ENCODE data around the gene KRTAP9-7.
"Not testable (repeated sequence)": the region's sequence is repeated elsewhere in the genome, so short reads cannot be mapped to it uniquely, and the experiment has no call there.

KRTAP9-7 gene

GRCh38 chr17:41275648-41276190 lies at the start of gene KRTAP9-7:
KRTAP9-7 (plus strand) TSS chr17:41275698; CDS start chr17:41275698, 0 bp downstream.
- H3K27me3 ChIP-seq (ENCODE audit: insufficient read depth, insufficient read length); H3K4me1 ChIP-seq (ENCODE audit: insufficient read depth, insufficient read length); H3K9me3 ChIP-seq (ENCODE audit: insufficient read depth, low read length); H3K9ac ChIP-seq (ENCODE audit: insufficient read length, low read depth); H3K36me3 ChIP-seq (ENCODE audit: insufficient read depth, insufficient read length, low read length); H3K4me3 ChIP-seq (ENCODE audit: insufficient read length, low read depth); DNase-seq (ENCODE audit: low read depth, low spot score): not testable (repeated sequence)

- DNase-seq (ENCODE audit: low read depth, low spot score) = no peak
- no peak overlapping the region for H3K9ac ChIP-seq (ENCODE audit: insufficient read length, low read depth)
- no peak for TF ChIP-seq ZNF274 (IDR thresholded peaks at IDR 0.05; ENCODE audit: low read depth, low read length)
- no peak for TF ChIP-seq SUZ12 (IDR thresholded peaks at IDR 0.05; ENCODE audit: extremely low read depth, insufficient read depth, insufficient read length)
- TF ChIP-seq YY1 (IDR thresholded peaks at IDR 0.05; ENCODE audit: insufficient read depth, insufficient read length) = no peak
- no peaks in the 10 kb centered on the region for H3K36me3 ChIP-seq (ENCODE audit: insufficient read depth, insufficient read length, low read length)
- H3K9me3 ChIP-seq (ENCODE audit: insufficient read depth, low read length) = no peaks in the 10 kb centered on the region
- H3K4me1 ChIP-seq (ENCODE audit: insufficient read depth, insufficient read length) = no peaks in the 10 kb centered on the region
- no peak overlapping the region for H3K4me3 ChIP-seq (ENCODE audit: insufficient read length, low read depth)
- H3K27me3 ChIP-seq (ENCODE audit: insufficient read depth, insufficient read length) = no peaks in the 10 kb centered on the region
Measured at GRCh38 chr17:41226051-41226450, 49.4 kb upstream of the KRTAP9-7 start.

- H3K9me3 ChIP-seq (ENCODE audit: insufficient read depth, low read length); H3K4me1 ChIP-seq (ENCODE audit: insufficient read depth, insufficient read length); H3K9ac ChIP-seq (ENCODE audit: insufficient read length, low read depth); H3K4me3 ChIP-seq (ENCODE audit: insufficient read length, low read depth); DNase-seq (ENCODE audit: low read depth, low spot score); H3K36me3 ChIP-seq (ENCODE audit: insufficient read depth, insufficient read length, low read length); H3K27me3 ChIP-seq (ENCODE audit: insufficient read depth, insufficient read length): not testable (repeated sequence)
Measured at GRCh38 chr17:41226598-41227095, 48.9 kb upstream of the KRTAP9-7 start, which contains the start of gene KRTAP9-2. KRTAP9-2 (plus strand) TSS chr17:41226648; CDS start chr17:41226655, 7 bp downstream.

GRCh38 chr17:41230094-41230493 lies 45.4 kb upstream of the KRTAP9-7 start:
- DNase-seq (ENCODE audit: low read depth, low spot score) = no peak
- Histone ChIP-seq H3K4me1 (ENCODE audit: insufficient read depth, insufficient read length) (no peaks in the 10 kb centered on the region), H3K9me3 (ENCODE audit: insufficient read depth, low read length) (no peaks in the 10 kb centered on the region), H3K27me3 (ENCODE audit: insufficient read depth, insufficient read length) (no peaks in the 10 kb centered on the region), H3K4me3 (ENCODE audit: insufficient read length, low read depth) (no peak overlapping the region), H3K9ac (ENCODE audit: insufficient read length, low read depth) (no peak overlapping the region), H3K36me3 (ENCODE audit: insufficient read depth, insufficient read length, low read length) (no peaks in the 10 kb centered on the region)
- TF ChIP-seq YY1 (IDR thresholded peaks at IDR 0.05; ENCODE audit: insufficient read depth, insufficient read length) (no peak), SUZ12 (IDR thresholded peaks at IDR 0.05; ENCODE audit: extremely low read depth, insufficient read depth, insufficient read length) (no peak), ZNF274 (IDR thresholded peaks at IDR 0.05; ENCODE audit: low read depth, low read length) (no peak)

- TF ChIP-seq YY1 (IDR thresholded peaks at IDR 0.05; ENCODE audit: insufficient read depth, insufficient read length) (no peak), ZNF274 (IDR thresholded peaks at IDR 0.05; ENCODE audit: low read depth, low read length) (no peak), SUZ12 (IDR thresholded peaks at IDR 0.05; ENCODE audit: extremely low read depth, insufficient read depth, insufficient read length) (no peak)
- no peaks in the 10 kb centered on the region for H3K9me3 ChIP-seq (ENCODE audit: insufficient read depth, low read length)
Measured at GRCh38 chr17:41231731-41232130, 43.8 kb upstream of the KRTAP9-7 start.

GRCh38 chr17:41232399-41233105 lies 42.9 kb upstream of the KRTAP9-7 start, which contains the start of gene KRTAP9-3:
KRTAP9-3 (plus strand) TSS chr17:41232449; CDS start chr17:41232502, 53 bp downstream.
- not testable (repeated sequence) for H3K36me3 ChIP-seq (ENCODE audit: insufficient read depth, insufficient read length, low read length); H3K4me3 ChIP-seq (ENCODE audit: insufficient read length, low read depth); H3K9ac ChIP-seq (ENCODE audit: insufficient read length, low read depth); H3K27me3 ChIP-seq (ENCODE audit: insufficient read depth, insufficient read length); H3K4me1 ChIP-seq (ENCODE audit: insufficient read depth, insufficient read length); DNase-seq (ENCODE audit: low read depth, low spot score); H3K9me3 ChIP-seq (ENCODE audit: insufficient read depth, low read length)

More at GRCh38 chr17:41231731-41232130, 43.8 kb upstream of the KRTAP9-7 start:
- Histone ChIP-seq H3K27me3 (ENCODE audit: insufficient read depth, insufficient read length) (no peaks in the 10 kb centered on the region), H3K4me1 (ENCODE audit: insufficient read depth, insufficient read length) (no peaks in the 10 kb centered on the region), H3K4me3 (ENCODE audit: insufficient read length, low read depth) (no peak overlapping the region), H3K9ac (ENCODE audit: insufficient read length, low read depth) (no peak overlapping the region), H3K36me3 (ENCODE audit: insufficient read depth, insufficient read length, low read length) (no peaks in the 10 kb centered on the region)
- no peak for DNase-seq (ENCODE audit: low read depth, low spot score)

- H3K9me3 ChIP-seq (ENCODE audit: insufficient read depth, low read length) = peaks cover 10% of the 10 kb centered on the region; the same call in 1 of the 2 replicates
- not testable (repeated sequence) for H3K4me3 ChIP-seq (ENCODE audit: insufficient read length, low read depth); H3K9ac ChIP-seq (ENCODE audit: insufficient read length, low read depth); H3K4me1 ChIP-seq (ENCODE audit: insufficient read depth, insufficient read length); H3K36me3 ChIP-seq (ENCODE audit: insufficient read depth, insufficient read length, low read length); DNase-seq (ENCODE audit: low read depth, low spot score); H3K27me3 ChIP-seq (ENCODE audit: insufficient read depth, insufficient read length)
Measured at GRCh38 chr17:41237116-41237515, 38.4 kb upstream of the KRTAP9-7 start.

- not testable (repeated sequence) for H3K27me3 ChIP-seq (ENCODE audit: insufficient read depth, insufficient read length); DNase-seq (ENCODE audit: low read depth, low spot score); H3K4me1 ChIP-seq (ENCODE audit: insufficient read depth, insufficient read length); H3K36me3 ChIP-seq (ENCODE audit: insufficient read depth, insufficient read length, low read length); H3K9ac ChIP-seq (ENCODE audit: insufficient read length, low read depth); H3K4me3 ChIP-seq (ENCODE audit: insufficient read length, low read depth)
- peaks cover 10% of the 10 kb centered on the region; the same call in 1 of the 2 replicates for H3K9me3 ChIP-seq (ENCODE audit: insufficient read depth, low read length)
Measured at GRCh38 chr17:41237949-41238437, 37.5 kb upstream of the KRTAP9-7 start, which contains the start of gene KRTAP9-8. KRTAP9-8 (plus strand) TSS chr17:41237999; CDS start chr17:41238052, 53 bp downstream.

GRCh38 chr17:41246995-41247787 lies 28.3 kb upstream of the KRTAP9-7 start:
- not testable (repeated sequence) for DNase-seq (ENCODE audit: low read depth, low spot score); H3K27me3 ChIP-seq (ENCODE audit: insufficient read depth, insufficient read length); H3K4me3 ChIP-seq (ENCODE audit: insufficient read length, low read depth); H3K9me3 ChIP-seq (ENCODE audit: insufficient read depth, low read length); H3K9ac ChIP-seq (ENCODE audit: insufficient read length, low read depth); H3K4me1 ChIP-seq (ENCODE audit: insufficient read depth, insufficient read length); H3K36me3 ChIP-seq (ENCODE audit: insufficient read depth, insufficient read length, low read length)

- H3K4me1 ChIP-seq (ENCODE audit: insufficient read depth, insufficient read length); H3K4me3 ChIP-seq (ENCODE audit: insufficient read length, low read depth); H3K36me3 ChIP-seq (ENCODE audit: insufficient read depth, insufficient read length, low read length); H3K27me3 ChIP-seq (ENCODE audit: insufficient read depth, insufficient read length); H3K9ac ChIP-seq (ENCODE audit: insufficient read length, low read depth); H3K9me3 ChIP-seq (ENCODE audit: insufficient read depth, low read length); DNase-seq (ENCODE audit: low read depth, low spot score): not testable (repeated sequence)
Measured at GRCh38 chr17:41249637-41250240, 25.8 kb upstream of the KRTAP9-7 start, which contains the start of gene KRTAP9-4. KRTAP9-4 (plus strand) TSS chr17:41249687; CDS start chr17:41249721, 34 bp downstream.

Data from NT2/D1 (cell line).